GM18861 (cell line): Measurements from ENCODE around the gene FANCM.

Experiments
- ATAC-seq: cut with Tn5 transposase; IDR thresholded peaks from one replicate; pipeline ENCODE4 v1.9.1; 2021; ENCODE audit not compliant: unreplicated experiment

The FANCM gene, protein sequence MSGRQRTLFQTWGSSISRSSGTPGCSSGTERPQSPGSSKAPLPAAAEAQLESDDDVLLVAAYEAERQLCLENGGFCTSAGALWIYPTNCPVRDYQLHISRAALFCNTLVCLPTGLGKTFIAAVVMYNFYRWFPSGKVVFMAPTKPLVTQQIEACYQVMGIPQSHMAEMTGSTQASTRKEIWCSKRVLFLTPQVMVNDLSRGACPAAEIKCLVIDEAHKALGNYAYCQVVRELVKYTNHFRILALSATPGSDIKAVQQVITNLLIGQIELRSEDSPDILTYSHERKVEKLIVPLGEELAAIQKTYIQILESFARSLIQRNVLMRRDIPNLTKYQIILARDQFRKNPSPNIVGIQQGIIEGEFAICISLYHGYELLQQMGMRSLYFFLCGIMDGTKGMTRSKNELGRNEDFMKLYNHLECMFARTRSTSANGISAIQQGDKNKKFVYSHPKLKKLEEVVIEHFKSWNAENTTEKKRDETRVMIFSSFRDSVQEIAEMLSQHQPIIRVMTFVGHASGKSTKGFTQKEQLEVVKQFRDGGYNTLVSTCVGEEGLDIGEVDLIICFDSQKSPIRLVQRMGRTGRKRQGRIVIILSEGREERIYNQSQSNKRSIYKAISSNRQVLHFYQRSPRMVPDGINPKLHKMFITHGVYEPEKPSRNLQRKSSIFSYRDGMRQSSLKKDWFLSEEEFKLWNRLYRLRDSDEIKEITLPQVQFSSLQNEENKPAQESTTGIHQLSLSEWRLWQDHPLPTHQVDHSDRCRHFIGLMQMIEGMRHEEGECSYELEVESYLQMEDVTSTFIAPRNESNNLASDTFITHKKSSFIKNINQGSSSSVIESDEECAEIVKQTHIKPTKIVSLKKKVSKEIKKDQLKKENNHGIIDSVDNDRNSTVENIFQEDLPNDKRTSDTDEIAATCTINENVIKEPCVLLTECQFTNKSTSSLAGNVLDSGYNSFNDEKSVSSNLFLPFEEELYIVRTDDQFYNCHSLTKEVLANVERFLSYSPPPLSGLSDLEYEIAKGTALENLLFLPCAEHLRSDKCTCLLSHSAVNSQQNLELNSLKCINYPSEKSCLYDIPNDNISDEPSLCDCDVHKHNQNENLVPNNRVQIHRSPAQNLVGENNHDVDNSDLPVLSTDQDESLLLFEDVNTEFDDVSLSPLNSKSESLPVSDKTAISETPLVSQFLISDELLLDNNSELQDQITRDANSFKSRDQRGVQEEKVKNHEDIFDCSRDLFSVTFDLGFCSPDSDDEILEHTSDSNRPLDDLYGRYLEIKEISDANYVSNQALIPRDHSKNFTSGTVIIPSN (N-terminal part only)

DNA sequence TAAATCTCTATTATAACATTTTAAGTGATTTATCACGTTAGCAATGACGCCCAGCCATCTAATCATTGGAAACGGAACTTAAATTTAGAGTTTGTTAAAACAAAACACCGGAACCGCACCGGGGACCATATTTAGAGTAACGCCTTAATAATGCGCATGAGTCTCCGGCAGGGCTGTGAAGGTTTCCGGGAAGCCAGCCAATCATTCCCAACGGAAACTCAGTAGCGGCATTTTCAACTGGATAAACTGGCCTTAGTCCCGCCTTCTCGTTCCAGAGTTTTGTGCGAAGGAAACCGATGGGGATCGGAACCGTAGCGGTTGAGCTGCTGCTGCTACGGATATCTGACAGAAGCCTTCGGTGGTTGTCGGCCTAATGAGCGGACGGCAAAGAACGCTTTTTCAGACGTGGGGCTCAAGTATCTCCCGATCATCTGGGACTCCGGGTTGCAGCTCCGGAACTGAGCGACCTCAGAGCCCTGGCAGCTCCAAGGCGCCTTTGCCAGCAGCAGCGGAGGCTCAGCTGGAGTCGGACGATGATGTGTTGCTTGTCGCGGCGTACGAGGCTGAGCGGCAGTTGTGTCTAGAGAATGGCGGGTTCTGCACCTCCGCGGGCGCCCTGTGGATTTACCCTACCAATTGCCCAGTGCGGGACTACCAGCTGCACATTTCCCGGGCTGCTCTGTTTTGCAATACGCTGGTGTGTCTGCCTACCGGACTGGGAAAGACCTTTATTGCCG, at the start of gene FANCM:
Gene FANCM (plus strand): TSS at position 272 of the 737 bp plus-strand sequence. CDS start 102 bp downstream, at position 374.
- peak; percentile 36 for ATAC-seq

DNA sequence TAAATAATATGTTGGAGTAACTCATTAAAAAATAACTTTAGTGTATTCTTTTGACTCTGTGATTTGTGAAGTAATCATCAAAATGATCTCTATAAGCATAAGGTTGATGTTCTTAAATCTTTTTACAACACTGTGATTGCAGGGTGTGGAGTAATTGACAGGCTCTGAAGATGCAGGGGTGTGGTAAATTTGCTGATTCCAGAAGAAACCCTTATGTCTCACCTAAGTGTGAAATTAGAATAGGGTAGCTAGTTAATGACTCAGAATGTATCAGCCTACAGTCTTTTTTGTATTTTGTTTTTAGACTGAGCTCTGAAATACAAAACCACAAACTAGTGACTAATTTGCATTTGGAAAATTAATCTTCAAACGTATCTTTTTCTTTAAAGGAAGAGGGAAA, 45.9 kb upstream of the FANCM start:
- ATAC-seq = peak; percentile 81

DNA sequence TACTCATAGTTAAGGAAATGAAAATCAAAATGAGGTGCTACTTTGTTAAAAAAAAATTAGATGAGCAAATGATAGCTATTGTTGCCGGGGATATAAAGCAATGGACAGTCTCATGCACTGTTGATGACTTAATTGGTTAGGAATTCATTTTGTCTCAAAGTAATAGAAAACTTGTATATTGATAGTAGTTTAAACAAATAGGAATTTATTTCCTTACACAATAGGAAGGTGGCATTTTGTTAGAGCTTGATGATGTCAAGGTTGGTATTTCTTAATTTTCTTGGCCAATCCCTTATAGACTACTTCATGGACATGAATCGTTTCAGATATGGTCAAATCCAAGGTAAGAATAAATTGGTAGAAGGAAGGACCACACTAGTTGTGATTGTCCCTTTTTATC, 44.0 kb upstream of the FANCM start:
- ATAC-seq = no peak

DNA sequence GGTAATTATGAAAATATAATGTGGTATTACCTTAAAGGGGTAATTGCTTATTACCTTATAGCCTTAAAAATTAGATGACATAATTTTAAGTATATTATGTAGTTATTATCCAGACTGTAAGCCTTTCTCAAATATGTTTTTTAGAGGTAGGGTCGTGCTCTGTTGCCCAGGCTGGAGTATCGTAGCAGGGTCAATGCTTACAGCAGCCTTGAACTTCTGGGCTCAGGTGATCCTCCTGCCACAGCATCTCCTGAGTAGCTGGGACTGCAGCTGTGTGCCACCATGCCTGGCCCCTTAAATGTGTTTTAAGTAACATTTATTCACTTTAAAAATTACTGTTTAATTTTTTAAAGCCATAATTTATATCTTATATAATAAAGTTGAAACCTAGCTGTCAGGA, 41.5 kb upstream of the FANCM start:
- ATAC-seq = no peak

DNA sequence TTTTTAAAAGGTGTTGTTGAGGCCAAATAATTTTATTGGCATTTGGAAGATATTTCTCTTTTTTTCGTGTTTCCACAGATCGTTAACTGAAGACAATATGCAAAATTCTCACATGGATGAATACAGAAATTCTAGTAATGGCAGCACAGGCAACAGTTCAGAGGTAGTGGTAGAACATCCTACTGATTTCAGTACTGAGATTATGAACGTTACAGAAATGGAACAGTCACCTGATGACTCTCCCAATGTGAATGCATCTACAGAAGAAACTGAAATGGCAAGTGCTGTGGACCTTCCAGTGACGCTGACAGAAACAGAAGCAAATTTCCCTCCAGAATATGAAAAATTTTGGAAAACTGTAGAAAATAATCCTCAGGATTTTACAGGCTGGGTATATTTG, 40.6 kb upstream of the FANCM start:
- no peak for ATAC-seq

DNA sequence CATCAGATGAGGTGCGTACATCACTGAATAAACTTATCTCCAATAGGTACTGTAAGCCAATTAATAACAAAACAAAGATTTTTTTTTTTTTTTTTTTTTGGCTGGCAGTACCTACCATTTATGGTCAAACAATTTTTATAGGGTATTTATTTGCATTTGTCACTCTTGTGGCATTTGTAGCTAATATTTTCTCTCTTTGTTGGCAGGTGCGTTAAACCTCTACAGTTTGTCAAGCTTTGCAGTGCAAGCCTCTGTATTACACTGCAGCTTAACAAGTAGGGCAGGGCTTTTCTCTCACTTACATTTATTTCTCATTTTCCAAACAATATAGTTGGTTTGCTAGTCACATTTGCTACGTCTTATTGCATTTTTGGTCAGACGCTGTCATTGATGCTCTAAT, 39.5 kb upstream of the FANCM start:
- no peak for ATAC-seq

DNA sequence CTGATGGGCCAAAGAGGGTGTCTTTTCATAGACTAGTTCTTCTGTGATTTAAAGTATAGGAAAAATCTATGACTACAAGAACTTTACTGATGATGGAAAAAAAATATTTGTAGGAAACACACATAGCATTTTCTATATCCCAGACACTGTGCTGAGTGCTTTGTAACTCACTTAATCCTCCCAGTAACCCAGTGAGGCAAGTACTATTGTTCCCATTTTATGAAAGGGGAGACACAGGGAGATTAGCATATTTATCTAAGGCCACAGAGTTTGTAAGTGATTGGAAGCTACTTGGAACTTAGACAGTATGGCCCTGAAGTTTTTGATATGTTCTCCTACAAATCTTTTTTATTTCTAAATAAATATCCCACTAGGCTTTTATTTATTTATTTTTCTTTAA, 31.9 kb upstream of the FANCM start:
- ATAC-seq = no peak

DNA sequence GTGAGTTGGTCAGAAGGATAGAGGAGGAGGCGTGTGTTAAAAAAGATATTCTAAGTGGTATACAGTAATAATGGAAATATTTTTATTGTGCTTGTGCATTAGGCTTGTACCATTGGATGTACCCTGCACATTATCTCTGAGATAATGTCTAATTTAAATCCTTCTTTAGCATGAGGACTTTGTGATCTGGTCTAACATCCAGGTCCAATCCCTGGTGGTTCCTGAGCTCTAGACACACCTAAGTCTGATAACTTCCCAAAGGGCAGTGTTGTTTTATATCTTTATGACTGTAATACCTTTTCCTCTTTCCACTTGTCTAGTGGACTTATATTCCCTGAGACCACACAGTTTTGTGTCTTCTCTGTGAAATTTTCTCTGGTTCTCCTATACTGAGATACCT, 31.2 kb upstream of the FANCM start:
- no peak for ATAC-seq

DNA sequence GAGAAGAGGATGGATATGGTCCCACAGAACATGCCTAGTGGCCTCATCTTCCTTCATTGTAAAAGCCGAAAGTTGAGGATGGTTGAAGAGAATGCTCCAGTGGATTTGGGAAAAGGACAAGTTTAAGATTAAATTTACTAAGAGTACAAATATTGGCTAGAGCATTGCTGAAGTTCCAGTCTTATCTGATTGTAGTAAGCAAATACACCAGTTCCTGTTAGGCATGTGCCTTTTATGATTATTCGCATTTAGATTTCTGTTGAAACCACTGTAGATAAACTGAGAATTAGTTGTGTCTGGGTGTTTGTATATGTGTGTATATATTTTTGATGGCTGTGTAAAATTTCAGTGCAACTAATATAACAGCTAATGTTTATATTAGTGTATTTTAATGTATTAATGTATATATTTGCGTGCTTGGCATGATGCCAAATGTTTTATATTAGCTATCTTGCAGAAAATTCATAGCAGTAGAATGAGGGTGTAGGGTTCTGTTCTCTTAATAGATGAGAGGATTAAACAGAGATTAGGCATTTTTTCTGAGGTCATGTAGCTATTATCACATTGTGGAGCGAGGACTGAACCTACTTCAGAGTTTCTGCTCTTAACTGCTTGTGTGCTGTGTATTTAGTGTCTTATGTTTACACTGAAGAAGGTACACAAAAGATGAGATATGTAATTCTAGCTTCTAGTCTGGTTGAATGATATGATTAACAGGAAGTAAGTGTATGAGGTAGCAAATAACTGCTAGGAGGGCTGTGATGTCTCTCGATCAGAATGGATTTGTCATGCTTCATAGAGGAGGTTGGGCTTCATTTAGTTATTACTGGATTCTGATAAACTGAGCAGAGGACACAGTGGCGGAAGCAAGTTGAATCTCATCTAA, 22.6 kb upstream of the FANCM start:
- no peak for ATAC-seq

DNA sequence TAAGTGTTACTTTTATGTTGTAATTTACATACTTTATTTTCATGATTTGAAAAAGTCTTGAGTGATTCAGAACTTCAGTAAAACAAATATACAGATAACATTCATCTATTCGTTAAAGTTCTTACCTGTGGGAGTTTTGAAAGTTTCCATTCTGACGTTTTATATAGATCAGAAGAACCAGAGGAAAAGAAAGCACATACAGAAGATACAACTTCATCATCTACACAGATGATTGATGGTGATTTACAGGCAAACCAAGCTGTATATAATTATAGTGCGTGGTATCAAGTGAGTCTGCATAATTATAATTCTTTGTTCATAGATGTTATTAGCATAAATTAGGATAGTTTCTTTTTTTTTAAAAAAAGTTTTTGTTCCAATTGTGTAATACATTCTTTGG, 21.4 kb upstream of the FANCM start:
- no peak for ATAC-seq

DNA sequence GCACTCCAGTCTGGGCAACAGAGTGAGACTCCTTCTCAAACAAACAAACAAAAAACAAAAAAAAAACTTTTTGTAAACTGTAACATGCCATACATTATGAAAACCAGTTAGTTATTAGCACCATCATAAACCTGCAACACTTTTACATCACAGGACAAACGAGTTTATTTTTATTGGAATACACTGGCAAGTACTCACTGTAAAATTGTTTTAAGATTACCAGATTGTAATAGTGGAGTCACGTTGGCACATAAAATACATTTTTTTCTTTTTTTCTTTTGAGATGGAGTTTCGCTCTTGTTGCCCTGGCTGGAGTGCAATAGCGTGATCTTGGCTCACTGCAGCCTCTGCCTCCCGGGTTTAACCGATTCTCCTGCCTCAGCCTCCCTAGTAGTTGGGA, 17.1 kb upstream of the FANCM start:
- ATAC-seq = no peak

DNA sequence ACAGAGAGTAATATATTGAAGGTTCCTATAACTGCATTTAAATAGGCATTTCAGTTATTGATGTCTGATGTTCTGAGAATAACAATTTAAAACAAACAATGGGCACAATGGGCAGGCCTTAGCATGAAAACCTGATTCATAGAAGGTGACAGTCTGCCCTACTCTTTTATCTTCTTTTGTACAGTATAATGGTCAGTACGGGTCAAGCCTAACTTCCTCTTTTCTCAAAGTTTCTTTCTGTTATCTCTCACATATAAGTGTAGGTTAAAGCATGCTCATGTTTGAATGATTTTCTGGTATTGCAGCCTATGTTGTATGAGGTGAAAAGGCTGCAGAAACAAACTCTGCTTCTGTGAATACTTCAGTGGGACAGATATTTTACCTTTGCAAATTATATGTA, 15.6 kb upstream of the FANCM start:
- ATAC-seq = no peak

DNA sequence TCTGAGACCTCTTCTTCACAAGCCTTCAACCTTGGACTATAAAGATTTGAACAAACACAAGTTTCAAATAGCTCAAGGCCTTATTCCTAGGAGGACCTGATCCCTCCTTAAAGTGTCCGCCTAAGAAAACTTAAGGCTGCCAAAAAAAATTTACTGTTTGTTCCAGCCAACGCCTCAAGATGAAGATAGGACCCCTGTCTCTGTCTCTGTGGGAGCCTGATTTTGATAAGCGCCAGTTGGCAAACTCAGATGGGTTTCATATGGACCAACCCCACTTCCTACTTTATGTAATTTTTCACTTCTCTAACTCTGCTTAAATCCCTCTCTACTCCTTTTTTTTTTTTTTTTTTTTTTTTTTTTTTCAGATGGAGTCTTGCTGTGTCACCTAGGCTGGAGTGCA, 12.5 kb upstream of the FANCM start:
- no peak for ATAC-seq

DNA sequence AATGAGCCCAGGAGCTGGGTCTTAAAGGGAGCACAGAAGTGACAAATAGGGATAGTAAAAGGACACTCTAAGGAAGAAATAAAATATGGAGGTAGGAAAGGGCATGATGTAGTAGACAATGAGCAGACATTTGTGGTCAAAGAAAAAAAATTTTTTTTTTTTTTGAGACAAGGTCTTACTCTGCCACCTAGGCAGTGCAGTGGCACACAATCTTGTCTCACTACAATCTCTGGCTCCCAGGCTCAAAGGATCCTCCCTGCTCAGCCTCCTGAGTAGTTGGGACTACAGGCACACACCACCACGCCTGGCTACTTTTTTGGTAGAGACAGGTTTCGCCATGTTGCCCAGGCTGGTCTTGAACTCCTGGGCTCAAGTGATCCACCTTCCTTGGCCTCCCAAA, 10.0 kb upstream of the FANCM start:
- ATAC-seq = no peak

DNA sequence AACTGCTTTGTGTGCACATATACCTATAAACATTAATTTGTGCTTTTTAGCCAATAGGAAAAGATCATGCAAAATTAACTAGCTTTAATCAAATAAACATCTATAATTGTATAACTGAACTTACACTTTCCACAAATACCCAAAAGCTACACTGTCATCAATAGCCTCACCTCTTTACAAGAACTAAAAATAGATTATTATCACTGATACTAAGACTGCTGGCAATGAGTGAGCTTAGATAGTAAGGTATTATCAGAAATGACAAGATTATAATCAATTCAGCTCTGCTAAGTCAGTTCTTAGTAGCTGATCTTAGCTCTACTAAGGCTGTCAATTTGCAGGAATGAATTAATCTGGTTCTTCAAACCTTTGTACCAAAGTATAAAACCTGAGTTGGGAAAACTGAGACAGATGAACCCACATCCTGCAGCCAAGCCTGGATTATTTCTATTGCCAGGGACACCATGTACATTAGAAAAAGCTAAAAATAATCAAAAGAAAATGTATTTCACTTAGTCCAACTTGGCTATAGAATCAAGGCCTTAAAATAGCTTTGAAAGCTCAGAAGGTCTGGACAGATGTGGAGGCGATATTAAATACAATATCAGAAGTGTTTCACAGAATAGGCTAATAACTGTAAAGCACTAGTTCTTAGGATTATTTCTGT, 6.6 kb upstream of the FANCM start:
- no peak for ATAC-seq

DNA sequence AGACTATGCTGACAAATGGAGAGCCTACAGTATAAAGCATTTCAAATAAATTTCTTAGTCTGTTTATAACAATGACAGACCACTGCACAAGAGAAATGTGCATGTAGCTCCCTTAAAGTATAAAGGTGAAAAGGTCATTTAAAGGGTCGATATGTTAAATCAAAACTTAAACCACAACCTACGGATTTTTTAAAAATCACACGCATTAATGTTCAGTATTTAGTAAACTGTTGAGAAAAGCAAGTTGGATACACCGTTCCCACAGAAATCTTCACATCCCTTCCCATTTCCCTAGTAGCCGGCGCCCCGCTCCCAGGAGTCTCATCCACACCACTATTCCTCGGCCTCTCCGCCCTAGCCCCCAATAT, 2.1 kb upstream of the FANCM start:
- no peak for ATAC-seq

DNA sequence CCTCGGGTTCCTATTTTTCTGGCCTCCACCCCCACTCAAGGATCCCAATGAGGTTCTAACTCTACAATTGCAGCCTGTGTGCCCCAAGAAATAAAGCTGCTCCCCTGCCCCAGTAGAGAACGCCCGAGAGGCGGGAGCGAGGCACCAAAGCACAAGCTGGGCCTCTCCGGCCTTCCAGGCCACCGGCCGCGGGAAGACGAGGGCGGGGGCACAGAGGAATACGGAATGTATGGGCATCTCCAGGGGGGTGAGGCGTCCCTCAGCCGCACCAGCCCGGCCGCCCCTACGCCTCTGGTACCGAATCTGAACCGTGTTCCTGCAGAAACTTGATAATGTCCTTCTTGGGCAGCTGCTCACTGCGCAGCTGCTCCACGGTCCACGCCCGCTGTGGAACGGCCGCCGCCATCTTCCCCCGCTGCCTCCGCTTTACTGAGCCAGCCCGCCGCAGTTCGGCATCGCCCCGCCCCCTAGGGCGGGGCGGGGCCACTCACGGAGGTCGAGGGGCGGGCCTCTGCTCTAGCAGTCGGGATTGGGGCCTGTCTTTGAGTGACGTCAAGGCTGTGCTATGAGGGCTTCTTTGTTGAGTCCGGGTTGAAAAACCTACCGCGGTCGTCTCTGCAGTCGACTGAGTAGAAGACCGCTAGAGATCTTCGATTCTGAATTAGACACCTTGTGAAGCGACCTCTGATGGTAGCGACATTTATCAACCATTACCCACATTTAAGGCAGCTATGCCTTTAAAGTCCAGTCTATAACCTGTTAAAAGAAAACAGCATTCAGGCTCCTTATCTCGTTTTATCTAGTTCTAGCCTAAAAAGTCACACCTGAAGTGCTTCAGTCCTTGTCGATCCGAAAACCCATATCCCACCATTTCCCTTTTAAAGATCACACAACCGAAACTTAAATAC, 1.4 kb upstream of the FANCM start, which contains the start of gene FKBP3:
Gene FKBP3 (minus strand): TSS at position 431 of the 908 bp plus-strand sequence. CDS start 25 bp downstream, at position 406.
- ATAC-seq = peak; percentile 88

DNA sequence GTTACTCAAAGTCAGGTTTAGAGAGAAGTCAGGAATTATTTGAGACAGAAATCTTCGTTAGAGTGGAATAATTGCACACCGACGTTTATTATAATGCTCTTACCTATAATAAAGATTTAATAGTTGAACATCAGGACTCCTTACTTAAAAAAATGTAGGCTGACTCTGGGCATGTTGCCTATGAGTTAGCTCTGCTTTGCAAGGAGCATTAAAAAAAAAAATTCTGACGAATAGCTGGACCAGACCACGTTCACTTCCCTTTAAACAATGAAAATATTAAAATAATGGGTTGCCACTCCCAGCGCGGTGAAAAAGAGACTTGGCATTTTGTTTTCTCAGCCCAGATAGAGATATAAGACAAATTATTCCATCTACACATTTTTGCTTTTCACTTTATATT, 574 bp upstream of the FANCM start:
- no peak for ATAC-seq
